GM23338 (cell line): ENCODE measurements around the gene ADTRP. TPM values are rescaled to one million over a fixed set of nuclear protein-coding genes. Genes with fewer than 3 reads are reported as not detected.

Source experiments
- ATAC-seq: fragments of 200-7000 bp; cut with Tn5 transposase; 3 replicates; pipeline ENCODE4 v1.9.1; 2020
- DNase-seq: peaks from one replicate; pipeline ENCODE4 v3.0.0-alpha.2; 2015; ENCODE audit warnings: low spot score
- H2AFZ ChIP-seq: fragments of 200-600 bp; sonication (generic); 2 replicates; pipeline ENCODE4 v1.8.0; 2016; ENCODE audit warnings: antibody characterized with exemption, mild to moderate bottlenecking, moderate library complexity
- H3F3A ChIP-seq: fragments of 200-600 bp; sonication (generic); replicated peaks from 2 replicates; pipeline ENCODE4 v1.8.0; 2017; ENCODE audit warnings: antibody characterized with exemption, mixed run types, low read depth
- H3K27ac ChIP-seq: fragments of 200-600 bp; sonication (generic); 2 replicates; pipeline ENCODE4 v1.6.1; 2016; ENCODE audit warnings: low read depth
- H3K27me3 ChIP-seq: fragments of 200-600 bp; sonication (generic); 2 replicates; pipeline ENCODE4 v1.8.0; 2016; ENCODE audit warnings: mild to moderate bottlenecking, mixed run types, moderate library complexity; ENCODE audit not compliant: insufficient read depth
- H3K36me3 ChIP-seq: fragments of 200-600 bp; sonication (generic); 2 replicates; pipeline ENCODE4 v1.8.0; 2016; ENCODE audit warnings: mild to moderate bottlenecking; ENCODE audit not compliant: insufficient read depth
- H3K4me1 ChIP-seq: fragments of 200-600 bp; sonication (generic); 2 replicates; pipeline ENCODE4 v1.8.0; 2016; ENCODE audit warnings: mild to moderate bottlenecking, moderate library complexity; ENCODE audit not compliant: insufficient read depth
- H3K4me2 ChIP-seq: fragments of 200-600 bp; sonication (generic); 2 replicates; pipeline ENCODE4 v1.7.1; 2017; ENCODE audit warnings: mixed run types
- H3K4me3 ChIP-seq: fragments of 200-600 bp; sonication (generic); 2 replicates; pipeline ENCODE4 v1.6.1; 2016; ENCODE audit warnings: mixed run types
- H3K79me2 ChIP-seq: fragments of 200-600 bp; sonication (generic); replicated peaks from 2 replicates; pipeline ENCODE4 v1.8.0; 2017; ENCODE audit warnings: mild to moderate bottlenecking; ENCODE audit not compliant: insufficient read depth
- H3K9me2 ChIP-seq: fragments of 200-600 bp; sonication (generic); 2 replicates; pipeline ENCODE4 v1.8.0; 2017; ENCODE audit not compliant: insufficient read depth
- H4K20me1 ChIP-seq: fragments of 200-600 bp; sonication (generic); replicated peaks from 2 replicates; pipeline ENCODE4 v1.8.0; 2017; ENCODE audit warnings: mild to moderate bottlenecking; ENCODE audit not compliant: insufficient read depth
- H3K27ac Mint-ChIP-seq: 2 replicates; pipeline ENCODE4 v1.8.0; 2020; ENCODE audit warnings: inconsistent platforms, mild to moderate bottlenecking, moderate library complexity, mixed read lengths
- H3K27me3 Mint-ChIP-seq: 3 replicates; pipeline ENCODE4 v1.8.0; 2022; ENCODE audit warnings: low read depth, mild to moderate bottlenecking, moderate library complexity, mixed read lengths, inconsistent platforms; ENCODE audit not compliant: insufficient read depth, poor library complexity
- H3K36me3 Mint-ChIP-seq: 3 replicates; pipeline ENCODE4 v1.8.0; 2021; ENCODE audit warnings: low read depth, mild to moderate bottlenecking, inconsistent platforms, moderate library complexity, mixed read lengths
- H3K4me1 Mint-ChIP-seq: 3 replicates; pipeline ENCODE4 v1.8.0; 2020; ENCODE audit warnings: mild to moderate bottlenecking, inconsistent platforms, mixed read lengths
- H3K4me3 Mint-ChIP-seq: 3 replicates; pipeline ENCODE4 v1.8.0; 2021; ENCODE audit warnings: moderate library complexity, mild to moderate bottlenecking, inconsistent platforms, mixed read lengths
- H3K9me3 Mint-ChIP-seq: 3 replicates; pipeline ENCODE4 v1.8.0; 2020; ENCODE audit warnings: moderate library complexity, mild to moderate bottlenecking, inconsistent platforms, mixed read lengths
- CREB1 ChIP-seq: fragments of 250-450 bp; sonication (Bioruptor Pico); IDR thresholded peaks from 2 replicates; pipeline ENCODE4 v1.5.0; 2020; ENCODE audit warnings: low read depth, mild to moderate bottlenecking, moderate library complexity
- EZH2 ChIP-seq: fragments of 200-600 bp; sonication (generic); IDR thresholded peaks from one replicate; pipeline ENCODE4 v1.8.0; 2017; ENCODE audit warnings: antibody characterized with exemption, mild to moderate bottlenecking, low read depth; ENCODE audit not compliant: unreplicated experiment
- EZH2phosphoT487 ChIP-seq: fragments of 200-600 bp; sonication (generic); IDR thresholded peaks from one replicate; pipeline ENCODE4 v1.8.1; 2018; ENCODE audit warnings: antibody characterized with exemption; ENCODE audit not compliant: unreplicated experiment
- JUNB ChIP-seq: IDR thresholded peaks from one replicate; pipeline ENCODE4 v1.6.1; 2016; ENCODE audit warnings: antibody characterized with exemption; ENCODE audit not compliant: unreplicated experiment
- NANOG ChIP-seq: IDR thresholded peaks from 2 replicates; pipeline ENCODE4 v1.6.1; 2016; ENCODE audit warnings: antibody characterized with exemption, borderline replicate concordance
- POLR2AphosphoS5 ChIP-seq: IDR thresholded peaks from 2 replicates; pipeline ENCODE4 v1.6.1; 2016; ENCODE audit warnings: antibody characterized with exemption, low read depth
- STAT1 ChIP-seq: IDR thresholded peaks from one replicate; pipeline ENCODE4 v1.6.1; 2016; ENCODE audit warnings: antibody characterized with exemption; ENCODE audit not compliant: unreplicated experiment
- ZNF114 ChIP-seq: fragments of 250-450 bp; sonication (Bioruptor Pico); IDR thresholded peaks from 2 replicates; pipeline ENCODE4 v1.5.0; 2020; ENCODE audit warnings: mild to moderate bottlenecking, moderate library complexity
- ZNF331 ChIP-seq: fragments of 250-450 bp; sonication (Bioruptor Pico); IDR thresholded peaks from 2 replicates; pipeline ENCODE4 v1.5.0; 2020; ENCODE audit warnings: low read depth, mild to moderate bottlenecking, moderate library complexity
- polyA plus RNA-seq: library from polyadenylated mRNA; unstranded; fragments of >200 nt; fragmentation: Nextera tagmentation; extraction: Ambion mirVana; gene quantifications from 2 replicates; pipeline ENCODE4 v1.2.1, GENCODE V29; 2016
- total RNA-seq: library from RNA; depleted of rRNA; stranded (reverse); fragments of >200 nt; shearing (Covaris generic); gene quantifications from 2 replicates; pipeline ENCODE4 v1.2.3, GENCODE V29; 2014
- TF ChIP-seq, protein P1 (sequence below): fragments of 250-450 bp; sonication (Bioruptor Pico); IDR thresholded peaks from 2 replicates; pipeline ENCODE4 v1.5.0; 2020; ENCODE audit warnings: mild to moderate bottlenecking, moderate library complexity
- TF ChIP-seq, protein P2 (sequence below), 2 experiments: fragments of 200-600 bp in 1 of 2; sonication (generic) in 1 of 2; conservative IDR thresholded peaks; 2 replicates each; pipeline versions ENCODE4 v1.5.1 to v1.6.1; 2016 to 2017; ENCODE audit warnings: antibody characterized with exemption in 2 of 2, low read depth in 2 of 2, mild to moderate bottlenecking in 2 of 2, moderate library complexity in 1 of 2
- TF ChIP-seq, protein P3 (sequence below): IDR thresholded peaks from 2 replicates; pipeline ENCODE4 v1.6.1; 2016; ENCODE audit warnings: antibody characterized with exemption
- TF ChIP-seq, protein P4 (sequence below): IDR thresholded peaks from one replicate; pipeline ENCODE4 v1.6.1; 2018; ENCODE audit warnings: antibody characterized with exemption; ENCODE audit not compliant: unreplicated experiment

ADTRP gene
- total and polyA plus RNA-seq, 2 experiments from 2014 or later: not detected

DNA sequence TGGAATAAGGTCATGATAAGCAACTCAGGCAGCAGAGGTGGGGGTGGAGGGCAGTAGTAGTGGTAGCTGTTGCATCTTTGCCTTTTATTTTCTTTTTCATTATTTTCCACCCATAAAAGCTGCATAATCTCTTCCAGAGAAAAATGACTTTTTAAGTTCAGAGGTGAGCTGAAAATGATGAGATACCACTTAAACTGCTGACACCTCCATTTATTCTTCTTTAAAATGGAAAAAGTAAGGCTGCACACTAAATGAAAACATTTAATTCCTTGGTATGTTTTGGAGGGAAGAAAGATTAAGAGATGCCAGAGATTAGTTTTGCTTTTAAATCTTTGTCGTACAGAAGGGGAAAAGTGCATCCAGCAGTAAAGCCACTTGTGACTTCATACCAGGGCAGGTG, 97.2 kb downstream of the ADTRP start:
- no peaks in the 10 kb centered on the region for H4K20me1 ChIP-seq
- H3K4me3 Mint-ChIP-seq: no peak overlapping the region

More for the DNA sequence above, 97.2 kb downstream of the ADTRP start:
- H3K79me2 ChIP-seq: no peaks in the 10 kb centered on the region
- H3K4me3 ChIP-seq: no peak overlapping the region
- Mint-ChIP-seq H3K36me3 (peaks cover 26% of the 10 kb centered on the region), H3K27me3 (peaks cover 1% of the 10 kb centered on the region), H3K4me1 (no peaks in the 10 kb centered on the region), H3K27ac (no peak overlapping the region), H3K9me3 (peaks cover 29% of the 10 kb centered on the region)
- ATAC-seq: no peak
- H3K36me3 ChIP-seq: peaks cover 6% of the 10 kb centered on the region; the same call in 1 of the 2 replicates
- TF ChIP-seq ZNF331 (CRISPR knock-in tag): no peak
- TF ChIP-seq POLR2AphosphoS5: no peak
- no peak for TF ChIP-seq JUNB
- TF ChIP-seq CREB1: no peak
- TF ChIP-seq, protein P1, sequence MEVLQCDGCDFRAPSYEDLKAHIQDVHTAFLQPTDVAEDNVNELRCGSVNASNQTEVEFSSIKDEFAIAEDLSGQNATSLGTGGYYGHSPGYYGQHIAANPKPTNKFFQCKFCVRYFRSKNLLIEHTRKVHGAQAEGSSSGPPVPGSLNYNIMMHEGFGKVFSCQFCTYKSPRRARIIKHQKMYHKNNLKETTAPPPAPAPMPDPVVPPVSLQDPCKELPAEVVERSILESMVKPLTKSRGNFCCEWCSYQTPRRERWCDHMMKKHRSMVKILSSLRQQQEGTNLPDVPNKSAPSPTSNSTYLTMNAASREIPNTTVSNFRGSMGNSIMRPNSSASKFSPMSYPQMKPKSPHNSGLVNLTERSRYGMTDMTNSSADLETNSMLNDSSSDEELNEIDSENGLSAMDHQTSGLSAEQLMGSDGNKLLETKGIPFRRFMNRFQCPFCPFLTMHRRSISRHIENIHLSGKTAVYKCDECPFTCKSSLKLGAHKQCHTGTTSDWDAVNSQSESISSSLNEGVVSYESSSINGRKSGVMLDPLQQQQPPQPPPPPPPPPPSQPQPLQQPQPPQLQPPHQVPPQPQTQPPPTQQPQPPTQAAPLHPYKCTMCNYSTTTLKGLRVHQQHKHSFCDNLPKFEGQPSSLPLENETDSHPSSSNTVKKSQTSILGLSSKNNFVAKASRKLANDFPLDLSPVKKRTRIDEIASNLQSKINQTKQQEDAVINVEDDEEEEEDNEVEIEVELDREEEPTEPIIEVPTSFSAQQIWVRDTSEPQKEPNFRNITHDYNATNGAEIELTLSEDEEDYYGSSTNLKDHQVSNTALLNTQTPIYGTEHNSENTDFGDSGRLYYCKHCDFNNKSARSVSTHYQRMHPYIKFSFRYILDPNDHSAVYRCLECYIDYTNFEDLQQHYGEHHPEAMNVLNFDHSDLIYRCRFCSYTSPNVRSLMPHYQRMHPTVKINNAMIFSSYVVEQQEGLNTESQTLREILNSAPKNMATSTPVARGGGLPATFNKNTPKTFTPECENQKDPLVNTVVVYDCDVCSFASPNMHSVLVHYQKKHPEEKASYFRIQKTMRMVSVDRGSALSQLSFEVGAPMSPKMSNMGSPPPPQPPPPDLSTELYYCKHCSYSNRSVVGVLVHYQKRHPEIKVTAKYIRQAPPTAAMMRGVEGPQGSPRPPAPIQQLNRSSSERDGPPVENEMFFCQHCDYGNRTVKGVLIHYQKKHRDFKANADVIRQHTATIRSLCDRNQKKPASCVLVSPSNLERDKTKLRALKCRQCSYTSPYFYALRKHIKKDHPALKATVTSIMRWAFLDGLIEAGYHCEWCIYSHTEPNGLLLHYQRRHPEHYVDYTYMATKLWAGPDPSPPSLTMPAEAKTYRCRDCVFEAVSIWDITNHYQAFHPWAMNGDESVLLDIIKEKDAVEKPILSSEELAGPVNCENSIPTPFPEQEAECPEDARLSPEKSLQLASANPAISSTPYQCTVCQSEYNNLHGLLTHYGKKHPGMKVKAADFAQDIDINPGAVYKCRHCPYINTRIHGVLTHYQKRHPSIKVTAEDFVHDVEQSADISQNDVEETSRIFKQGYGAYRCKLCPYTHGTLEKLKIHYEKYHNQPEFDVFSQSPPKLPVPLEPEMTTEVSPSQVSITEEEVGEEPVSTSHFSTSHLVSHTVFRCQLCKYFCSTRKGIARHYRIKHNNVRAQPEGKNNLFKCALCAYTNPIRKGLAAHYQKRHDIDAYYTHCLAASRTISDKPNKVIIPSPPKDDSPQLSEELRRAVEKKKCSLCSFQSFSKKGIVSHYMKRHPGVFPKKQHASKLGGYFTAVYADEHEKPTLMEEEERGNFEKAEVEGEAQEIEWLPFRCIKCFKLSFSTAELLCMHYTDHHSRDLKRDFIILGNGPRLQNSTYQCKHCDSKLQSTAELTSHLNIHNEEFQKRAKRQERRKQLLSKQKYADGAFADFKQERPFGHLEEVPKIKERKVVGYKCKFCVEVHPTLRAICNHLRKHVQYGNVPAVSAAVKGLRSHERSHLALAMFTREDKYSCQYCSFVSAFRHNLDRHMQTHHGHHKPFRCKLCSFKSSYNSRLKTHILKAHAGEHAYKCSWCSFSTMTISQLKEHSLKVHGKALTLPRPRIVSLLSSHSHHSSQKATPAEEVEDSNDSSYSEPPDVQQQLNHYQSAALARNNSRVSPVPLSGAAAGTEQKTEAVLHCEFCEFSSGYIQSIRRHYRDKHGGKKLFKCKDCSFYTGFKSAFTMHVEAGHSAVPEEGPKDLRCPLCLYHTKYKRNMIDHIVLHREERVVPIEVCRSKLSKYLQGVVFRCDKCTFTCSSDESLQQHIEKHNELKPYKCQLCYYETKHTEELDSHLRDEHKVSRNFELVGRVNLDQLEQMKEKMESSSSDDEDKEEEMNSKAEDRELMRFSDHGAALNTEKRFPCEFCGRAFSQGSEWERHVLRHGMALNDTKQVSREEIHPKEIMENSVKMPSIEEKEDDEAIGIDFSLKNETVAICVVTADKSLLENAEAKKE: no peak
- TF ChIP-seq, protein P2, sequence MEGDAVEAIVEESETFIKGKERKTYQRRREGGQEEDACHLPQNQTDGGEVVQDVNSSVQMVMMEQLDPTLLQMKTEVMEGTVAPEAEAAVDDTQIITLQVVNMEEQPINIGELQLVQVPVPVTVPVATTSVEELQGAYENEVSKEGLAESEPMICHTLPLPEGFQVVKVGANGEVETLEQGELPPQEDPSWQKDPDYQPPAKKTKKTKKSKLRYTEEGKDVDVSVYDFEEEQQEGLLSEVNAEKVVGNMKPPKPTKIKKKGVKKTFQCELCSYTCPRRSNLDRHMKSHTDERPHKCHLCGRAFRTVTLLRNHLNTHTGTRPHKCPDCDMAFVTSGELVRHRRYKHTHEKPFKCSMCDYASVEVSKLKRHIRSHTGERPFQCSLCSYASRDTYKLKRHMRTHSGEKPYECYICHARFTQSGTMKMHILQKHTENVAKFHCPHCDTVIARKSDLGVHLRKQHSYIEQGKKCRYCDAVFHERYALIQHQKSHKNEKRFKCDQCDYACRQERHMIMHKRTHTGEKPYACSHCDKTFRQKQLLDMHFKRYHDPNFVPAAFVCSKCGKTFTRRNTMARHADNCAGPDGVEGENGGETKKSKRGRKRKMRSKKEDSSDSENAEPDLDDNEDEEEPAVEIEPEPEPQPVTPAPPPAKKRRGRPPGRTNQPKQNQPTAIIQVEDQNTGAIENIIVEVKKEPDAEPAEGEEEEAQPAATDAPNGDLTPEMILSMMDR (conservative IDR thresholded peaks at IDR 0.05; ENCODE audit: low read depth in 2 of 2): no peak
- TF ChIP-seq, protein P3, sequence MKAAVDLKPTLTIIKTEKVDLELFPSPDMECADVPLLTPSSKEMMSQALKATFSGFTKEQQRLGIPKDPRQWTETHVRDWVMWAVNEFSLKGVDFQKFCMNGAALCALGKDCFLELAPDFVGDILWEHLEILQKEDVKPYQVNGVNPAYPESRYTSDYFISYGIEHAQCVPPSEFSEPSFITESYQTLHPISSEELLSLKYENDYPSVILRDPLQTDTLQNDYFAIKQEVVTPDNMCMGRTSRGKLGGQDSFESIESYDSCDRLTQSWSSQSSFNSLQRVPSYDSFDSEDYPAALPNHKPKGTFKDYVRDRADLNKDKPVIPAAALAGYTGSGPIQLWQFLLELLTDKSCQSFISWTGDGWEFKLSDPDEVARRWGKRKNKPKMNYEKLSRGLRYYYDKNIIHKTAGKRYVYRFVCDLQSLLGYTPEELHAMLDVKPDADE: no peak
- TF ChIP-seq ZNF114 (CRISPR knock-in tag): no peak
- TF ChIP-seq NANOG: no peak
- TF ChIP-seq, protein P4, sequence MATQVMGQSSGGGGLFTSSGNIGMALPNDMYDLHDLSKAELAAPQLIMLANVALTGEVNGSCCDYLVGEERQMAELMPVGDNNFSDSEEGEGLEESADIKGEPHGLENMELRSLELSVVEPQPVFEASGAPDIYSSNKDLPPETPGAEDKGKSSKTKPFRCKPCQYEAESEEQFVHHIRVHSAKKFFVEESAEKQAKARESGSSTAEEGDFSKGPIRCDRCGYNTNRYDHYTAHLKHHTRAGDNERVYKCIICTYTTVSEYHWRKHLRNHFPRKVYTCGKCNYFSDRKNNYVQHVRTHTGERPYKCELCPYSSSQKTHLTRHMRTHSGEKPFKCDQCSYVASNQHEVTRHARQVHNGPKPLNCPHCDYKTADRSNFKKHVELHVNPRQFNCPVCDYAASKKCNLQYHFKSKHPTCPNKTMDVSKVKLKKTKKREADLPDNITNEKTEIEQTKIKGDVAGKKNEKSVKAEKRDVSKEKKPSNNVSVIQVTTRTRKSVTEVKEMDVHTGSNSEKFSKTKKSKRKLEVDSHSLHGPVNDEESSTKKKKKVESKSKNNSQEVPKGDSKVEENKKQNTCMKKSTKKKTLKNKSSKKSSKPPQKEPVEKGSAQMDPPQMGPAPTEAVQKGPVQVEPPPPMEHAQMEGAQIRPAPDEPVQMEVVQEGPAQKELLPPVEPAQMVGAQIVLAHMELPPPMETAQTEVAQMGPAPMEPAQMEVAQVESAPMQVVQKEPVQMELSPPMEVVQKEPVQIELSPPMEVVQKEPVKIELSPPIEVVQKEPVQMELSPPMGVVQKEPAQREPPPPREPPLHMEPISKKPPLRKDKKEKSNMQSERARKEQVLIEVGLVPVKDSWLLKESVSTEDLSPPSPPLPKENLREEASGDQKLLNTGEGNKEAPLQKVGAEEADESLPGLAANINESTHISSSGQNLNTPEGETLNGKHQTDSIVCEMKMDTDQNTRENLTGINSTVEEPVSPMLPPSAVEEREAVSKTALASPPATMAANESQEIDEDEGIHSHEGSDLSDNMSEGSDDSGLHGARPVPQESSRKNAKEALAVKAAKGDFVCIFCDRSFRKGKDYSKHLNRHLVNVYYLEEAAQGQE: no peak
- no peak for TF ChIP-seq EZH2
- no peak for TF ChIP-seq EZH2phosphoT487
- TF ChIP-seq STAT1: no peak
- H3K27ac ChIP-seq: no peak overlapping the region
- no peak overlapping the region for H3K4me2 ChIP-seq
- H3K4me1 ChIP-seq: no peaks in the 10 kb centered on the region
- no peaks in the 10 kb centered on the region for H3K27me3 ChIP-seq
- no peak for DNase-seq
- no peaks in the 10 kb centered on the region for H3F3A ChIP-seq
- peaks cover 6% of the 10 kb centered on the region; the same call in 1 of the 2 replicates for H3K9me2 ChIP-seq
- H2AFZ ChIP-seq: no peak overlapping the region
